ENCODE measurements around the gene CNTN6.

CNTN6 gene

GRCh38 chr3:1197051-1197450, 104.2 kb downstream of the CNTN6 start:
- no peak for TF ChIP-seq CTCF (IDR thresholded peaks at IDR 0.05)
- Mint-ChIP-seq H3K4me3 (no peak overlapping the region), H3K27me3 (ENCODE audit: low read depth, poor library complexity) (no peaks in the 10 kb centered on the region), H3K27ac (no peak overlapping the region), H3K4me1 (no peaks in the 10 kb centered on the region), H3K9me3 (no peaks in the 10 kb centered on the region), H3K36me3 (ENCODE audit: low read depth) (no peaks in the 10 kb centered on the region)
- DNase-seq, result no peak

- no peak for DNase-seq
- H3K27me3 Mint-ChIP-seq (ENCODE audit: low read depth, poor library complexity), result no peaks in the 10 kb centered on the region
- H3K36me3 Mint-ChIP-seq (ENCODE audit: low read depth), result no peaks in the 10 kb centered on the region
- no peaks in the 10 kb centered on the region for H3K4me1 Mint-ChIP-seq
- H3K27ac Mint-ChIP-seq, result no peak overlapping the region
- no peak for TF ChIP-seq CTCF (IDR thresholded peaks at IDR 0.05)
- no peak overlapping the region for H3K4me3 Mint-ChIP-seq
- H3K9me3 Mint-ChIP-seq, result no peaks in the 10 kb centered on the region
These were observed 107.5 kb downstream of the CNTN6 start for GRCh38 chr3:1200371-1200770.

GRCh38 chr3:1207904-1208303, 115.1 kb downstream of the CNTN6 start:
- H3K27me3 Mint-ChIP-seq (ENCODE audit: low read depth, poor library complexity), result no peaks in the 10 kb centered on the region
- no peaks in the 10 kb centered on the region for H3K4me1 Mint-ChIP-seq
- TF ChIP-seq CTCF (IDR thresholded peaks at IDR 0.05), result no peak
- no peak overlapping the region for H3K27ac Mint-ChIP-seq
- no peak for DNase-seq
- H3K4me3 Mint-ChIP-seq, result no peak overlapping the region
- H3K36me3 Mint-ChIP-seq (ENCODE audit: low read depth), result no peaks in the 10 kb centered on the region
- H3K9me3 Mint-ChIP-seq, result no peaks in the 10 kb centered on the region

DNA sequence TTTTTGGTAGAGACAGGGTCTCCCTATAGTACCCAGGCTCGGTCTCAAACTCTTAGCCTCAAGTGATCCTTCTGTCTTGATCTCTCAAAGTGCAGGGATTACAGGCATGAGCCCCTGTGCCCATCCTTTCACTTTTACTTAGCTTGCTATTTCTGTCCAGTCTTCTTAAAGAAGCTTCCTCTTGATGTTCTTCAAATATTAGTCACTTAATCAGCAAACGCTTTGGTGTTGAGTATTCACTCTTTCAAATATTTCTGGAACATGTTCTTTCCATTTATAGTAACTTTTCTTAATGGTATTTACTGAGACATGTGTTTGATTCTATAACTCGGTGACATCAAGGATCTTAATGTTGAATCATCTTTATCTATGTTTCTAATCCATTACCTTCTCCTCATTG, 122.1 kb downstream of the CNTN6 start:
- peak overlapping the region; percentile 75 for H3K27ac Mint-ChIP-seq
- TF ChIP-seq CTCF (IDR thresholded peaks at IDR 0.05), result no peak
- H3K36me3 Mint-ChIP-seq (ENCODE audit: low read depth), result no peaks in the 10 kb centered on the region
- peaks cover 4% of the 10 kb centered on the region for H3K27me3 Mint-ChIP-seq (ENCODE audit: low read depth, poor library complexity)
- no peak overlapping the region for H3K4me3 Mint-ChIP-seq
- no peaks in the 10 kb centered on the region for H3K4me1 Mint-ChIP-seq
- H3K9me3 Mint-ChIP-seq, result no peaks in the 10 kb centered on the region
- no peak for DNase-seq

- no peak for DNase-seq
- no peak for TF ChIP-seq CTCF (IDR thresholded peaks at IDR 0.05)
- Mint-ChIP-seq H3K27ac (no peak overlapping the region), H3K4me1 (no peaks in the 10 kb centered on the region), H3K4me3 (no peak overlapping the region), H3K27me3 (ENCODE audit: low read depth, poor library complexity) (peaks cover 4% of the 10 kb centered on the region), H3K36me3 (ENCODE audit: low read depth) (no peaks in the 10 kb centered on the region), H3K9me3 (no peaks in the 10 kb centered on the region)
These were observed 124.0 kb downstream of the CNTN6 start for GRCh38 chr3:1216856-1217255.

DNA sequence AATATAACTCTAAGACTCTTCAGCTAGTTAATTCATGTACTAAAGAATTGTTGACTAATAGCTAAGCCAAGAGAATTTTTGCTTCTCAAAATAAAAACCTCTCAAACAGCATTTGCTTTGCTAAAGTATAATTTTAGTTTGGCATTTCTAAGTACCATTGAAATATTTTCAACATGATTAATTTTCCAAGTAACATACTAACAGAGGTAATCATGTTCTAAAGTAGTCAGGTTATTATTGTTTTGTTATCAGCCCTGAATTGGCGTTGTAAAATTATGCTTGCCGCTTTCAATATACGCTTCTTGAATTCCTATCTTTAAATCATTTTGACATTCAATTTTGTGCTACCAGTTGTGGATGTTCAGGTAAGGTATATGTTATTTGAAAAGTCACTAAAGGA, 134.3 kb downstream of the CNTN6 start:
- no peak overlapping the region for H3K4me3 Mint-ChIP-seq
- TF ChIP-seq CTCF (IDR thresholded peaks at IDR 0.05), result no peak
- H3K27ac Mint-ChIP-seq, result no peak overlapping the region
- no peaks in the 10 kb centered on the region for H3K27me3 Mint-ChIP-seq (ENCODE audit: low read depth, poor library complexity)
- no peak for DNase-seq
- H3K9me3 Mint-ChIP-seq, result no peaks in the 10 kb centered on the region
- no peaks in the 10 kb centered on the region for H3K4me1 Mint-ChIP-seq
- H3K36me3 Mint-ChIP-seq (ENCODE audit: low read depth), result no peaks in the 10 kb centered on the region
